ENCODE measurements around the gene DNPH1.

The DNPH1 gene

DNA sequence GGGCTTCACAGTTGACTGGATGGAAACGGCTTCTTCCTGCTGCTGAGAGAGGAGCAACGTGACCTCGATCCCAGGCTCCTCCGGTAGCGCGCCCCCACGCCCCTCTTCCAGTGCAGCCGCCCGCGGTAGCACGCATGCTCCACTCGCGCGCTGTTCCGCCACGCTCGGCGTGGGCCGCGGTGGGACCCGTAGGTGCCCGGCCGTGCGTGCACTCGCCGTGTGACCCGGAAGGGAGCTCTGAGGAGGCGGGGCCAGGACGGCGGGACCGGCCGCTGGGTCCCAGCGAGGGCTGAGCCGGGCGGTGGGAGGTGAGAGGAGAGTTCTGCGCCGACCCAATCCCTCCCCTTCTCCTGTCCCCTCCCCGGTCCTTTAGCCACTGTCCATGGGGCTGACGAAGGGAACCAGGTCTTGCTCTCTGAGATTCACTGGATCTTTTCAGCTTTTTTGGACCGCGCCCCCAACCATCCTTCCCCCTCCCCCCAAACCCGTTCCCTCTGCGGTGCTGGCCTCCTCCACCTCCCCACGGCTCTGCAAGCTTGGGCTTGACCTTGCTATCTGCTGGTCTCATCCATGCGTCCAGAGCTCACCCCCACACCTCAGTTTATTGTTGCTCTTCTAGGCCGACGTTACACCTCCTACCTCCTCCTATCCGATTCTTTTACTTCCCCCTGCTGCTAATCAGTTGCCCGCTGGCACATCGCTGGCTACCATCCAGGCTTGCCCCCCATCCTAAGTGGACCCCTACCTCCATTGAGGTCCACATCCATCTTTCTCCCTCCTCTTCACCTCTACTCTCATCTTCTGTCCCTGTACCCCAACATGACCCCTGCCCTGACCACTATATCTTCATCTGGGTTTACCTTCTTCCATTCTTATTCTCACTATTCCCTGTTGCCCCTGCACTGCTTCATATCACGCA lies 47.1 kb downstream of the DNPH1 start, which contains the start of gene CUL9:
CUL9 (plus strand) TSS at position 255 of the 919 bp plus-strand sequence. CDS start 2,115 bp downstream, outside the sequence.
- Mint-ChIP-seq H3K27ac (peak within 1 kb of the TSS; percentile 58), H3K9me3 (no peaks in the 10 kb centered on the region), H3K4me3 (peak within 1 kb of the TSS; percentile 99), H3K4me1 (ENCODE audit: low read depth) (peaks cover 44% of the 10 kb centered on the region), H3K27me3 (no peaks in the 10 kb centered on the region), H3K36me3 (ENCODE audit: low read depth) (peaks cover 76% of the 10 kb centered on the region)
- intact Hi-C loops (cut with micrococcal nuclease) = loop anchor here (1.0 to 2.0 kb wide), 2 partner anchors 8 to 47 kb away; partner anchors contain the start of gene DNPH1

GRCh38 chr6:43181621-43181941 lies 47.7 kb downstream of the DNPH1 start:
- H3K9me3 Mint-ChIP-seq = no peaks in the 10 kb centered on the region
- intact Hi-C loops (cut with micrococcal nuclease) = no loop called here
- H3K27me3 Mint-ChIP-seq = no peaks in the 10 kb centered on the region
- H3K27ac Mint-ChIP-seq = peak overlapping the region; percentile 58
- H3K4me1 Mint-ChIP-seq (ENCODE audit: low read depth) = peaks cover 44% of the 10 kb centered on the region
- H3K36me3 Mint-ChIP-seq (ENCODE audit: low read depth) = peaks cover 75% of the 10 kb centered on the region
- peak overlapping the region; percentile 99 for H3K4me3 Mint-ChIP-seq

DNA sequence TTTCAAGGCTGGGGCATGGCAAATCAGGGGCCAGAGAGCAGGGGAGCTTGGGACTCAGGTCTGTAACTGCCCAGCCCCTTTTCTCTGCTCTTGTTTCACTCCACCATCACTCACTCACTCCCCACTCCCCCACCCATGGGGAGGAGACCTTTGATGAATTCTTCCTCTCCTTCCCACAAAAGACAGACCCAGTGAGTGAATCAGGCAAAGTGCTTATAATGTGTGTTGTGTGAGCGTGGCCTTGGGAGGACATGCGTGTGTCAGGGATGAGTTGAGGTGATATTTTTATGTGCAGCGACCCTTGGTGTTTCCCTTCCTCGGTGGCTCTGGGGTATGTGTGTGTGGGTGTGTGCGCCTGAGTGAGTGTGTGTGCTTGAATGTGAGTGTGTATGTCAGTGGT lies 48.3 kb downstream of the DNPH1 start:
- Mint-ChIP-seq H3K4me1 (ENCODE audit: low read depth) (peaks cover 50% of the 10 kb centered on the region), H3K4me3 (no peak overlapping the region), H3K27me3 (no peaks in the 10 kb centered on the region), H3K9me3 (no peaks in the 10 kb centered on the region), H3K27ac (peak overlapping the region; percentile 58), H3K36me3 (ENCODE audit: low read depth) (peaks cover 75% of the 10 kb centered on the region)
- intact Hi-C loops (cut with micrococcal nuclease) = no loop called here

GRCh38 chr6:43180058-43180457 lies 49.2 kb downstream of the DNPH1 start:
- intact Hi-C loops (cut with micrococcal nuclease) = no loop called here
- peak overlapping the region; percentile 21 for H3K27ac Mint-ChIP-seq
- H3K27me3 Mint-ChIP-seq = no peaks in the 10 kb centered on the region
- peaks cover 59% of the 10 kb centered on the region for H3K4me1 Mint-ChIP-seq (ENCODE audit: low read depth)
- peaks cover 75% of the 10 kb centered on the region for H3K36me3 Mint-ChIP-seq (ENCODE audit: low read depth)
- no peak overlapping the region for H3K4me3 Mint-ChIP-seq
- H3K9me3 Mint-ChIP-seq = no peaks in the 10 kb centered on the region

DNA sequence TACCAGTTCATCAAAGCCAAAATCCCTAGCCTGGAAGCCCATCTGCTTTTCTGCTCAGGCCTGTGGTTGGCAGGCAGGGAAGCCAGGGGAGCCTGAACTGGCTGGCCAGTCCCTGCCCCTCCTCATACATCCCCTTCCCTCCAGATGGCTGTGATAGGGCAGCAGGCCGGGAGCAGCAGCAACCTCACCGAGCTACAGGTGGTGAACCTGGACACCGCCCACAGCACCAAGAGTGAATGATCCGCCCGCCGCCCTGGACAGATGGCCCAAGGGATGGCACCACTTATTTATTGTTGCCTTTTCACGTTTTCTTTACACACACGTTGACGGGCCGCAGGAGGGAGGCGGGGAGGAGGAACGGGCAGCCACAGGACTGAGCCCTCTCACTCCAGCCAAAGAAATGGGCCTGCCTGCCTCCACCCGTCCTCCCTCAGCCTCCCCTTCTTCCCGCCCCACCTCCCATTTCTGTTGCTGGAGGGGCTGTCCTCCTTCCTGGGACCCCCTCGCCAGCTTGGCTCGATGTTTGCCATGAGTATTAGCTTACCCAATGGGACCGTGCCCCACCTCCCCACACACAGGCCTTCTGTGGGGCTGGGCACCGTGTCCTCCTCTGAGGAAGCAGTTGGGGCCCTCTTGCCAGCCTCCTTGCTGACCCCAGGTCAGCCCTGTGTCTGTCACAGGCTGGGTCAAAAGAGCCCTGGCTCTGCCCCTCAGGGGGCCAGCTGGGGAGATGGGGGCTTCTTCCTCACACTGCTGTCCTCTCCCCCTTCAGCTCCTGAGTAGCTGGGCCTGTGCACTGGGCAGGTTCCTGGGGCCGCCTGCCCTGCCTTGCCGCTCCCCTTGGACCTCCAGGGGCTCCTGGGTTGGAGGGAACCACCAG lies 50.1 kb downstream of the DNPH1 start:
- no peak overlapping the region for H3K4me3 Mint-ChIP-seq
- peak overlapping the region; percentile 21 for H3K27ac Mint-ChIP-seq
- H3K9me3 Mint-ChIP-seq = no peaks in the 10 kb centered on the region
- peaks cover 71% of the 10 kb centered on the region for H3K36me3 Mint-ChIP-seq (ENCODE audit: low read depth)
- H3K27me3 Mint-ChIP-seq = no peaks in the 10 kb centered on the region
- H3K4me1 Mint-ChIP-seq (ENCODE audit: low read depth) = peaks cover 56% of the 10 kb centered on the region
- intact Hi-C loops (cut with micrococcal nuclease) = no loop called here

GRCh38 chr6:43178150-43178549 lies 51.1 kb downstream of the DNPH1 start:
- Mint-ChIP-seq H3K27ac (no peak overlapping the region), H3K9me3 (no peaks in the 10 kb centered on the region), H3K36me3 (ENCODE audit: low read depth) (peaks cover 73% of the 10 kb centered on the region), H3K27me3 (no peaks in the 10 kb centered on the region), H3K4me3 (no peak overlapping the region), H3K4me1 (ENCODE audit: low read depth) (peaks cover 56% of the 10 kb centered on the region)
- intact Hi-C loops (cut with micrococcal nuclease) = no loop called here

- Mint-ChIP-seq H3K4me3 (no peak overlapping the region), H3K4me1 (ENCODE audit: low read depth) (peaks cover 52% of the 10 kb centered on the region), H3K36me3 (ENCODE audit: low read depth) (peaks cover 76% of the 10 kb centered on the region), H3K27me3 (no peaks in the 10 kb centered on the region), H3K9me3 (no peaks in the 10 kb centered on the region), H3K27ac (peak overlapping the region; percentile 95)
- intact Hi-C loops (cut with micrococcal nuclease) = no loop called here
Measured at GRCh38 chr6:43176423-43176786, 52.9 kb downstream of the DNPH1 start.

- Mint-ChIP-seq H3K27ac (peak overlapping the region; percentile 95), H3K27me3 (no peaks in the 10 kb centered on the region), H3K9me3 (no peaks in the 10 kb centered on the region), H3K4me1 (ENCODE audit: low read depth) (peaks cover 47% of the 10 kb centered on the region), H3K36me3 (ENCODE audit: low read depth) (peaks cover 81% of the 10 kb centered on the region), H3K4me3 (peak overlapping the region; percentile 5)
- intact Hi-C loops (cut with micrococcal nuclease) = loop anchor here (2.0 kb wide), 1 partner anchor 117 kb away; the partner anchor contains the start of genes KLC4 and MRPL2
Measured at GRCh38 chr6:43175676-43176422, 53.4 kb downstream of the DNPH1 start.

All from dendritic cell treated with granulocyte-macrophage colony-stimulating factor and Interleukin-4, amounts not matched to agents 40 ng/mL and 50 ng/mL, for 4 days (primary cell).